Stimulated activated CD4-positive, alpha-beta T cell treated with anti-CD3 and anti-CD28 coated beads, Interleukin-12 subunit alpha, Interleukin-12 subunit beta, amount 100 ng/mL, for 48 hours (primary cell): Measurements from ENCODE around the gene L1CAM.

Source experiments
- DNase-seq, 3 donors: peaks; one replicate each; pipeline ENCODE4 v3.0.0-alpha.2; 2020; ENCODE audit warnings: low read depth in 2 of 3, low spot score in 1 of 3

Gene L1CAM

DNA sequence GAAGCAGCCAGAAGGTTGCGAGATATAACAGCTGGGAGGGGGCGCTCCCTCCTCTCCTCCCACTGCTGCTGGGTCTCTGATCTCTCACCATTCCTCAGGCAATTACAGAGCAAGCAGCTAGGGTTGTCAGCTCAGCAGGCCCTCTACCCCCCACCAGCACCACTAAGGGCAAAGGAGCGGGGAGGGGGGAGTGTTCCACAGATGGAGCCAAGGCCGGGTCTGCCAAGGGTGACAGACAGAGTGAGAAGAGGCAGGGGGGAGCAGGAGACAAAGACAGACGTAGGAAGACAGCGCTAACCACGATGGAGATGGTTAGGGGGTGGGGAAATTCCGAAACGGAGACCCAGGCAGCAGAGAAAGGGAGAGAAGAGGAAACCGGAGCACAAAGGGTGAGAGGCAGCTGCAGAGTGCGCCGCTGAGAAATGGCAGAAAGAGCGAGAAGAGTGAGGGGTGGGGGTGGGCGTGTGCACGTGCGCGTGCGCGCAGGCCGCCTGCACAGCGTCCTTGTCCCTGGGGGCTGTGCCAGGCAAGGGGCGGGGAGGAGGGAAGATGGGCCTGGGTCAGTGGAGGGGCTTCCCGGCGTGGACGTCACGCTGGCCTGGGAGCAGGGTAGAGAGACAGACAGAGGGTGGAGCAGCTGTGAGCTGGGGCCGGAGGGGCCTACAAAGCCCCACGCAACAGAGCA is 6.9 kb downstream of the L1CAM start:
- no peak for DNase-seq

DNA sequence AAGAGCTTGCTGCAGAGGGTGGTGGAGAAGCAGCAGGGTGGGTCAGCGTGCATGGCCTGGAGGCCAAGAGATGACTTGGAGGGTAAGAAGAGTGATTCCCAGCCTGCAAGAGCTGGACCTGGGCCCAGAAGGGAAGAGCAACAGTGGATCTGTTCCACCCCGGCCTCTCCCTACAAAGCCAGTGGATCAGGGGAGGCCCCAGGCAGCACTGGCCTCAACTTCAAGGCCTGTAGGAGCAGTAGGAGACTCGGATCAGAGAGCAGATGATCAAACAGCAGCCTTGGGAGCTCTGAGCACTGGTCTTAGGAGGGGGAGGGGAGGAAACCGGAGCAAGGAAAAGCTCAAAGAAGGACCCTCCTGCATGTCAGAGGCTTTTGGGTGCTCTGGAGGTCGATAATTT is 7.6 kb downstream of the L1CAM start:
- no peak for DNase-seq

DNA sequence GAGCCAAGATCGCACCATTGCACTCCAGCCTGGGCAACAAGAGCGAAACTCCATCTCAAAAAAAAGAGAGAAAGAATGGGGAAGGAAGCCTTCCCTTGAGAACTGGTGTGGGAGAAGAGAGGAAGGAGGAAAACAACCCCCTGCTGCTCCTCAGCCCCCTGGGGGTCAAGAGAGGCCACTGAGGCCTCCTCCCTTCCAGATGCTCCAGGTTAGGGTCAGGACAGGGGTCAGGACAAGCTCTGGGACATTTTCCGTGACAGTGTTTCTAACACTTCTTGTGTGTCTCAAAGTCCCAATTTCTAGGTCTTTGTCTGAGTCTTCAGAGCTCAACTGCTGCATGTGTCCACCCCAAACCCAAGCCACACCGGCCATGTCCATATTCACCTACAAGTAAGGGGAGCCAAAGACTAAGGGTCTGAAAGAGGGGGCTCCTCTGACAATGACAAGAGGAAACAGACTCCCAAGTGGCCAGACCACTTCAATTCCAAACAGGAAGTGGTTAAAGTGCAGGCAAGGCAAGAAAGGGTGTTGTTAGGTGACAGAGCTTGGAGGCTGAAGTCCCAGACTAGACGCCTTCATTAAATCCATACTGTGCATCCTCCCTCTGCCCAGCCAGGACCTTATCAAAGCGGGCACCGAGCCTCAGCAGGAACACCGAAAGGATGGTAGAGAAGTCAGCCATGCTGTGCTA is 8.3 kb downstream of the L1CAM start:
- no peak for DNase-seq

DNA sequence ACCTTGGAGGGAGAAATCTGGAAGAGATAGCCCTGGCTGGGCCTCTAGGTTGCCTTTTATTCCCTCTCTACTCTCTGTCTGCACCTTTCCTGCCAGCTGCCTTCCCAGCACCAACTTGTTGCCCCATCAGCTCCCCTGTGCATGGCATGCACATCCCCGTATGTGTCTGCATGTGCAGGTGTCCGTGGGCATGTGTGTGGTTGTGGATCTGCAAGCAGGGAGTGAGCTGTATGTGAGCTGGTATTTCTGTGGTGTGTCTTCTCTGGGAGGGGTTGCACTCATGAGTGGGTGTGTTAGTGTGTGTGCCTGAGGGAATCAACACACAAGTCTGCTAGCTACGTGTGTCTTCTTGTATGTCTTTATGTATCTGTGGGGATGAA is 9.9 kb downstream of the L1CAM start:
- no peak for DNase-seq

DNA sequence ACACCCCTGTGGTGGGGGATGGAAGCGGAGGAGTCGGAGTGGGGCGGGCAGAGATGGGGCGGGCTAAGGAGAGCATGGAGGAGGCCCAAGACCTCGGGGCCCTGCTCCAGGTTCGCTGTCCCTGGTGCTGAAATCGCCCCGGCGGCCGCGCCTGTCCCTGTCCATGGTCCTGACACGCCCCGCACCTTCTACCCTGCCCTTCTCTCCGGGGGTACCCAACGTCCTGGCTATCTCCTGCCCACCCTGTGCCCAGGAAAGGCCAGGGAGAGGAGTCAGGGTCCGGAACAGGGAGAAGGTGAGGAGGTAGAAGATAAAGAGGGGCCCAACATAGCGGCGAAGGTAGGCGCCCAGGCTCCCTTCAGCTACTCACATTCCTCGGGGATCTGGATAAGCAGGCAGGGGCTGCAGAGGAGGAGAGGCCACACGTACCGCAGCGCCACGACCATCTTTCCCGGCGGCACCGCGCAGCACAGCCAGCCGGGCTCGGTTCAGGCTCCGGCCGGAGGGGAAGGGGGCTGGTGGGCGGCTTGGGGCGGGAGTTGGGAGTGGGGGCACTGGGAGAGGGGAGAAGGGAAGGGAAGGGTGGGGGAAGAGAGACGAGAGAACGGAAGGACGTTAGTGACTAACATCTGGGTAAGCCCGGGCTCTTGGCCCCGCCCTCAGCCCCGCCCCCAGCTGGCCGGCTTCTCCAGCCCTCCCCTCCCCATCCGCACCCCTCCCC is 10.4 kb downstream of the L1CAM start:
- peak; percentile 31 to 67 (median 38) for DNase-seq

DNA sequence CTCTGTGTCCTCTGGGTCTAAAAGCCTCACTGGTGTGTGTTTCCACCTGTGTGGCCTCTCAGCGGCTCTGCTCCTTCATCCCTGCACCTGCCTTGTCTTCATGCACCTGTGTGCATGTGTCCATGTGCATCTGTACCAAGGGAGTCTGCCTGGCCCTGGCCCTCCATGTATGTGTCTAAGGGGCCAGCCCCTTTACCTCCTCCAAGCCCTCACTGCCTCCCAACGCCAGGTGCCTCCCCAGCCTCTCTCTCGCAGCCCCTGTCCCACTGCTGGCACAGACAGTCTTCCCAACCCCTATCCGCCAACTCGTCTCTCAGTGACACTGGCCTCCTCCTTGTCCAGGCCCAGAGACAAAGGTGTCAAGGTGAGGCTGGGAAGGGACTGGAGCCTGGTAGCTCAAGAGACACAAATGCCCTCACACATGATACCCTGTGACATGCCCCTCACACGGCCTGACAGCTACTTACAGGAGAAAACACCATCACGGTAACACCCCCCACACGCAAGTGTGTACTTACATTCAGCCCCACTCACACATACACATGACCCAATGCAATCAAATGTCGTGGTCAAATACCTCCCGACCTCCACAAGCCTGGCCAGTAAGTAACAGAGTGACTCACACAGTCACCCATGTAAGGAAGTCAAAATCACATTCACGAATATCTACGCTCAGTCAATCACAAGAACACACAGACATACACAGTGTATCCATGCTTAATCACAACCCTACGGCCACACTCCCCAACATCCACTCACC is 11.4 kb downstream of the L1CAM start:
- no peak for DNase-seq

DNA sequence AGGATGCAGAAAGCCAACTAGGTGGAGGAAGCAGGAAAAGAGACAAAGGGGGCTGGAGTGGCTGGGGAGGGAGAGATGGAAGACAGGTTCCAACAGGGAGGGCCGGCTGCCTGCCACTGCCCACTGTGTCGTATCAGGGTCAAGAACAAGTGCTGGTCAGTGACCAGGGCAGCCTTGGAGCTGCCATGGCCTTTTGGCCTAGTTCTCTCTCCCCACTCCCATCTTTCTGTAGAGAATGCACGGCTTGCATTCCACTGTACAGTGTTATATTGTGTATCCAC is 11.9 kb downstream of the L1CAM start:
- no peak for DNase-seq

DNA sequence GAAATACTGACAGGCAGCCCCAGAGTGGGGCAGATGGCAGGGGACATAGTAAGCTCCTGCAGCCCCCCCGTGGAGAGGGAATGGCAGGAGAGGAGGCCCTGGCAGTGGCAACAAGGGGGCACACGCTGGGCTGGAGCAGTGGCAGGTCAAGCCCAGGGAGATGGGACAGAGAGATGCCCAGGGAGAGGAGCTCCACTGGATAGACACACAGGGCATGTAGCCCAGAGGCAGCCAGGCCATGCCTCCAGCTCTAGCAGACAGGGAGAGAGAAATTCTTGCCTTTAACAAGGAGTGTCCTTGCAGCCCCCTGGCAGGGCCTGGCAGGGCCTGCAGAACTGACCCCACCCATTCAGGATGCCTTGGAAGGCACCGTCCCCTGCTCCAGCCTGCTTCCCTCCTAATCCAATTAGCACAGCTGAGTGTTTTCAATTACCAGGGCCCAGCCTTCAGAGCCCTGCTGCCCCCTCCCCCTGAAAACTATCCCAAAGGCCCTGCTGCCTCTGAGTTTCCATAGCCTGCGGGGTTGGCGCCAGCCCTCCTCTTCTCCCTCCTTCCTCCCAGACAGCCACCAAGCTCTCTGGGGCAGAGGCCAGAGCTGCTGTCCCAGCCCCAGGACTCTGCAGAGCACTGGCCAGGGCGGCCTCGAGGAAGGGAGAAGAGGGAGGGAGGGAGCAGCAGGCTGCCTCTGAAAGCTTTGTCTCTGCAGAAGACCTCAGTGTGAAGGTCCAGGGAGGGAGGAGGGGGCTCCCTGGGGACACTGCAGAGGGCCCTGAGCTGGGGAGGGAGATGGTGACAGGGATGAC is 12.5 kb downstream of the L1CAM start:
- no peak for DNase-seq

DNA sequence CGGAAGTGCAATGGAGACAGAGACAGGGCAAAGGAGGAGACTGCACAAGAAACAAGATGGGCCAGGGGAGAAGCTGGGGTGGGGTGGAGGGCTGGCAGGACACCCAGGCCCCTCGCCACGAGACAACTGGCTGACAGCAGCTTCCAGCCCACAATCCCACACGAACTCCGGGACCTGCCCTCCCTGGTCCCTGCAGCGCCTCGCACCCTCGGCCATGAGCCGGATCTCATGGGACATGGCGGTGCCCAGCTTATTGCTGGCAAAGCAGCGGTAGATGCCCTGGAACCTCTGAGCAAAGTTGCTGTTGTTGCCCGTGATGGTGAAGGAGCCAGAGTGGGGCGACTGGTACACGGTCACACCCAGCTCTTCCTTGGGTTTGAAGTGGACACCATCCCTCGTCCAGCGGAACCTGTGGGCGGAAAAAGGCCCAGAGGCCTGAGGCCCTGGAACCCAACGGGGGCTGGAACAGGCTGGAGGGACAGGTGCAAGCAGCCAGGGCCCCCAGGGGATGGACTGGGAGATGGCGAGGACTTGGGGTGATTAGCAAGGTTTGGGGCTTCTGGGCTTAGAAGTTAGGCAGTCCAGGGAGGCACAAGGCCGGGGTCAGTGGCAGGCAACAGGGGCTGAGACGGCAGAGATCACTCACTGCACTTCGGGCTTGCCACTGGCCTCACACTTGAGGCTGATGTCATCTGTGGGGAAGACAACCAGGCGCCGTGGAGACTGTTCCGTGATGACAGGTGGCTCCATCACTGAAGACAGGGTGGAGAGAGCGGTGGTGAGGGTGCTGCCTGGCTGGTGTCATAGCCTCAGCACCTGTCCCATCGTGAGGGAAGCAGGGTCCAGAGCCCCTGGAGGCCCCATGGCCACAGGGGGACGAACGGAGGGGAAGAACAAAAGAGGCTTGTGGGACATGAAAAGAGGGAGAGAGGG is 13.8 kb downstream of the L1CAM start:
- no peak for DNase-seq

DNA sequence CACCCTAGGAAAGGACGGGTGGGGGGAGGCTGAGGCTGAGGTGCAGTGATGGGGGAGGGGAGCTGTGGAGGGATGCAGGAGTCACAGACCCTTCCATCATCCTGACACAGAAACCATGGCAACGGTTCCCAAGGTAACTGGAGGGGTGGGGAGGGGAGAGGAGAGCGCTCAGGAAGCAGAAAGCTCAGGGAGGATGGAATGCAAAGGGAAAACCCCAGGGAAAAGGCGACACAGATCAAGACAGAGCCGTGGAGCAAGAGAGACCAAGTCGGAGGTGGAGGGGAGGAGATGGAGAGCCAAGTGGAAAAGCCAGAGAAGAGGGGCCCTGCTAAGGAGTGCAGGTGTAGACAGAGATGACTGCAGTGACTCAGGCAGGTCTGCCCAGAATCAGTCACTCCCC is 14.5 kb downstream of the L1CAM start:
- DNase-seq, result no peak

DNA sequence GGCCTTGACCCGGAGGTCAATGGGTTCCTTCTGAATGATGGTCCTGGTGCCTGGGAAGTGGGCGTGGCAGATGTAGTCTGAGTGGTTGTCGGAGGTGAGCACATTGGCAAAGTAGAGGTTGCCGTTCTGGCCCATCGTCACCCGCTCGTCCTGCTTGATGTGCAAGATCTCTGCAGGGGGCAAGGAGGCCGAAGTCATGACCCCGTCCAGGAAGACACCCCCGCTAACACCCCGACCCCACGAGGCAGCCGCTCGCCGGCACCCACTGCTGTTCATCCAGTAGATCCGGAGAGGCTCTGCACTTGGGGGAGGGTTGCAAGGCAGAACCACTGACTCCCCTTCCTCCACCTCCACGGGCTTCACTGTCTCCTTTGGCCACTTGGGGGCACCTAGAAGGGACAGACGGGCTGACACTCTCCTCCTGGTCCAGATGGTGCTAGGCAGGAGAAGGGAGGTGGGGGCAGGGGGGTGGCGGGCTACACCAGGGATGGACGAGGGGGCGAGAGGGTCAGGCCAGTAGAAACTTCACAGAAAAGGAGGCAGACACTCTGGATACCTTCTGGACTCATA is 15.1 kb downstream of the L1CAM start:
- DNase-seq, result no peak

DNA sequence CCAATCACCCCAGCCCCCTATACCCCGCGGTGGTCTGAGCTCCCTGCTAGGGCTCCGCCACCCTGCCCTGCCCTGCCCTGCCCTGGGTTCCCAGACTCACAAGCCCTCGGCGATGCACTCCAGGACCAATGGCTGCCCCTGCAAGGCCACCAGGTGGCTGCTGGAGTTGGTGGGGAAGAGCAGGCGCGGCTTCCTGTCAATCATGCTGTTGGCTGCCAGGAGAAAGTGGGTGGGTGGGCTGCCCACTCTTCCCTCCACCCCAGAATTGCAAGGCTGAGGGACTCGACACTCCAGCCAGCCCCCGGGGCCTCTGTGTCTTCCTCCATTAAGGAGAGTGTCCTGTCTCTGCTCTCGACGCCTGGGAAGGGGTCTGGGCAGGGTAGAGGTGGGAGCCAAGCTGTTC is 15.7 kb downstream of the L1CAM start:
- no peak for DNase-seq

DNA sequence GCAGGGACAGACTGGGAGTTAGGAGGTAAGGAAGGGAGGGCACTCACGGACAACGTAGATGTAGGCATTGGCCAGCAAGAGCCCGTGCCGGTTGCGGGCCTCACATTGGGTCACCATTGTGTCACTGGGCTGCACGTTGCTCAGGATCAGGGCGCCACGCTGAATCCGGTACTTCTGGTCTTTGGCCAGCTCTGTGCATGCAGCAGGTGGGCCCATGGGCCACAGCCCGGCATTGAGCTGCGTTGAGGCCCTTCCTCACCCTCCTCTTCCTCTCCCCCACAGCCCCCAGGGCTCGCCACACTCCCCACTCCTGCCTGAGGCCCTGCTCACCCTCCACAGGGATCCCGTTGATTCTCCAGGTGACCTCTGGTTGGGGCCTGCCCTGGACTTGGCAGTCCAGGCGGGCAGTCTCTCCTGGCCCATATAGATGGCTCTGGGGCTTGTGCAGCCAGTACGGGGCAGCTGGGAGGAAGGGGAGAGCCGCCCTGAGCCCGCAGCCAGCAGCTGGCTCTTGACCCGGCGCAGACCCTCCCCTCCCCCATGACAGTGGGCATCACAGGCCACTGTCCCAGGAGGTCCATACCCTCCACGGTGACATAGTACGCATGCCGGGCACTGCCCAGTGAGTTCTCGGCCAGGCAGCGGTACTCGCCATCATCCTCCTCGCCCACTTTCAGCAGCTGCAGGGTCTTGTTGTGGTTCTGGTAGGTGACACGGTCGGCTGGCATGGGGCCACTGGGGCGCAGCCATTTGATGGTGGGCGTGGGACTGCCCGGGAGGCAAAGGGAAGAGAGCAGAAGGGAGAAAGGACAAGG is 16.3 kb downstream of the L1CAM start:
- DNase-seq, result no peak

DNA sequence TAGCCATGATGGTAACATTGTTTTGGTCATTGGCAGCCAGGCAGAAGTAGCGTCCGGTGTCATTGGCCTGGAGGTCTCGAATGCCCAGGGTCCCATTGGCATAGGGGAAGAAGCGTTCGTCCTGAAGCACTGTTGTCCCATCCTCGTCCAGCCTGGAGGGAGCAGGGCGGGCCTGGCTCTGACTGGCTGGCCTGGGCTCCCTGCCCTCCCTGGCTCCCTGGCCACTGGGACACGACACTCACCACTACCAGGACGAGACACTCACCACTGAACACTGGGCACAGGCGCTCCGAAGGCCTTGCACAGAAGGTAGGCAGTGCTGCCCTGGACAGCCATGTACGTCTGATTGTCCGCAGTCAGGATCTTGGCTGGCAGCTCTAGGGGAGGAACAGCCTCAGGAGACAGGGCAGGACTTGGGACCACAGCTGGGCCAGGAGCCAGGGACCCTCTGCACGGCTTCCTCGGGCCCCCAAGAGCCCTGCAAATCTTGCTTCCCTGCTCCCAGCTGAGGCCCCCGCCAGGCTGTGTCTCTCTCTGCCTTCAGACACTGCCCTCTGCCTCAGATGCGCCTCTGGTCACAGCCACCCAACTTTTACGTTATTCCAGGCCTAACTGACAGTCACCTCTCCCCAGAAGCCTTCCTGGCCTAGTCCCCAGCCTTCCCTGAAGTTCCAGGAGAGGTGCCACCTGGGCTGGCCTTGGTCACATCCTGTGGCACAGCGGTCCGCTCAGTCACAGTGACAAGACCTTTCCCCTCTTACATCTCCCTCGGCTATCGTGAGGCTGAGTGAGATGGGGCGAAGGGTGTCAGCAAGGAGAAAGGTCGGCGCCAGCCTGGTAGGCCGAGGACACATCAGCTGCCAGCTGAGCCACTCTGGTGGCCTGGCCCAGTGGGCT is 17.1 kb downstream of the L1CAM start:
- no peak for DNase-seq

DNA sequence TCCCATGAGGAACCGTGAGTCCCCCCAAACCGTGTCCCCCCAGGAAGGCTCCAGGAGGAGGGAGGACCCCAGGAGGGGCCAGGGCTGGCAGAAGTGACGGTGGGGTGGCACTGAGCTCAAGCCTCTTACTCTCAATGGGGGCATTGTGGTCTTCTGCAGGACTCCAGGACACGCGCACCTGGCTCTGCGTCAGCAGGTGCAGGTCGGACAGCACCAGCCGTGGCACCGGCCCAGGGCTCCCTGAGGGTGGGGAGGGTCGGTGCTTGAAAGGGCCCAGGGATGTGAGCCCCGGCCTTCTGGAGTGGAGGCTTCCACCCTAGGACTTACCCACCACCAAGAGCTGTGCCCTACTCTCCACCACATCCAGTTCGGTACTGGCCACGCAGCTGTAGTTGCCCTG is 18.3 kb downstream of the L1CAM start:
- no peak for DNase-seq

DNA sequence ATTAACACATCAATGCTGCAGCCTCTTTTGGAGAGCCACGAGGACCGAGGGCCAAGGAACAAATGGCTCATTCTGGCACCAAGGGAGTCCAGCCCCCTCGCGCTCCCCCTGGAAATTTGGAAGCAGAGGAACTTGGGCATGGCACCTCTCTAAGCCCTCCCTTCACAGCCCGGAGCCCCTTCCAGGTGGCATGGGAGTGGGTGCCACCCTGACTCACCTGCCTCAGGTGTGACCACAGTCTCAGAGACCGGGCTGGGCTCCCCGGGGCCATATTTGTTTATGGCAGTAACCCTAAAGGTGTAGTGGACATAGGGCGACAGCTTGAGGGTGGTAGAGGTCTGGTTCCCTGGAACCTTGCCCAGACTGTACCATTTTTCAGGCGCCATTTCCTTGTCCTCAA is 18.8 kb downstream of the L1CAM start:
- DNase-seq, result no peak

DNA sequence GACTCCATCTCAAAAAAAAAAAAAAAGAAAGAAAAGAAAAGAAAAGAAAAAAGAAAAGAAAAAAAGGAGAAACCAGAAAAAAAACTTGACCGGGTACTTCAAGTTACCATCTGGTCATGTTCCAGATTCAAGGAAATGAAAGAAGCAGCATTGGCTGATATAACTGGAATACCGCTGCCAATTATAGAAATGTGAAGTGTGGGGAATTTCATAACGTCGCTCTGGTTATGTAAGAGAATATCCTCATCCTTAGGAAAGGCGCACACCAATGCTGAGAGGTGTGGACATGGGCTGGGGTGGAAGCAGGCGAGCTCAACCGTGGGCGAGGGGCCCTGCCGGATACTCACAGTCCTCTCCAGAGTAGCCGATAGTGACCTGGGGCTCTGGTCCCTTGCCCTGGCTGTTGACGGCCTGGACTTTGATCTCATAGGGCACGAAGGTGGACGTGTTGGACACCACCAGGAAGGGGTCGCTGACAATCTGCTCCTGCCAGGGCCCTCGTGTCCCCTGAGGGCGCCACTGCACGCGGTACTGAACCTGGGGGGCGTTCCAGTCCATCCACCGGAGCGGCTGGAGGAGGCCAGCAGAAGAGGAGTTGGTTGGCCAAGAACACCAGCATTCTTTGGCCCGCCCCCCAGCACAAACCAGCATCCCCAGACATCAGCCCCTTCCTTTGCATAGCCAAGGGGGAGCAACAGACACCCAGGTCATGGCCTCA is 19.5 kb downstream of the L1CAM start:
- DNase-seq, result no peak
